Ovary (tissue), 3 donors: ENCODE measurements around the gene TTC4.

Experiments used
- EP300 ChIP-seq: sonication (generic); formaldehyde crosslinking; IDR thresholded peaks from one replicate; pipeline ENCODE4 v1.6.1; 2017; ENCODE audit warnings: antibody characterized with exemption
- POLR2A ChIP-seq: fragments of 450-650 bp; IDR thresholded peaks from one replicate; pipeline ENCODE4 v1.6.1; 2017; ENCODE audit warnings: antibody characterized with exemption, mild to moderate bottlenecking, moderate library complexity
- TF ChIP-seq, protein P1 (sequence below), 3 donors: fragments of 450-650 bp in 2 of 3; fragments of 200-600 bp in 1 of 3; IDR thresholded peaks; one replicate each; pipeline versions ENCODE4 v1.5.1 to v1.8.0; 2016 to 2022; ENCODE audit warnings: antibody characterized with exemption in 3 of 3, mild to moderate bottlenecking in 1 of 3
- donor health status: DM: no; HTN: no; CAD: no.

DNA sequence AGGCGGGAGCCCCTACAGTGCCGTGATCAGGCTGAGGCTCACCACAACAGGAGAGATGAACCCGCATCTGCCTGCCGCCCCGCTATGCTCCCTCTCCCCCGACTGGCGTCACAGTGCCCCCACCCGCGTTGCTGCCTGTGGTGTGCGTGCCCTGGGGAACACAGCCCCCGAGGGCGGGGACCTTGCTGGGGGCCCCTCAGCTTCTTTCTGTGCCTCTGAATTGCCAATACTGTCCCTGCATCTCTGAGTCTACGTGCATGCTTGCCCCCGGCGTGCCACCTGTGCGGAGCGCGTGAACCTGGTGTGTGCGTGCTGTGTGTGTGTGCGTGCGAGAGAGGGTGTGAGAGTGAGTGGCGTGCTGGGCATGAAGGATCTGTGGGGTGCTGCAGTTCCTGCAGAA, 38.4 kb downstream of the TTC4 start:
- TF ChIP-seq POLR2A (no peak), EP300 (no peak)
- TF ChIP-seq, protein P1, sequence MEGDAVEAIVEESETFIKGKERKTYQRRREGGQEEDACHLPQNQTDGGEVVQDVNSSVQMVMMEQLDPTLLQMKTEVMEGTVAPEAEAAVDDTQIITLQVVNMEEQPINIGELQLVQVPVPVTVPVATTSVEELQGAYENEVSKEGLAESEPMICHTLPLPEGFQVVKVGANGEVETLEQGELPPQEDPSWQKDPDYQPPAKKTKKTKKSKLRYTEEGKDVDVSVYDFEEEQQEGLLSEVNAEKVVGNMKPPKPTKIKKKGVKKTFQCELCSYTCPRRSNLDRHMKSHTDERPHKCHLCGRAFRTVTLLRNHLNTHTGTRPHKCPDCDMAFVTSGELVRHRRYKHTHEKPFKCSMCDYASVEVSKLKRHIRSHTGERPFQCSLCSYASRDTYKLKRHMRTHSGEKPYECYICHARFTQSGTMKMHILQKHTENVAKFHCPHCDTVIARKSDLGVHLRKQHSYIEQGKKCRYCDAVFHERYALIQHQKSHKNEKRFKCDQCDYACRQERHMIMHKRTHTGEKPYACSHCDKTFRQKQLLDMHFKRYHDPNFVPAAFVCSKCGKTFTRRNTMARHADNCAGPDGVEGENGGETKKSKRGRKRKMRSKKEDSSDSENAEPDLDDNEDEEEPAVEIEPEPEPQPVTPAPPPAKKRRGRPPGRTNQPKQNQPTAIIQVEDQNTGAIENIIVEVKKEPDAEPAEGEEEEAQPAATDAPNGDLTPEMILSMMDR (IDR thresholded peaks at IDR 0.05): no peak
